H9 (cell line): ENCODE measurements around the gene NFKB1. TPM values are rescaled to one million over a fixed set of nuclear protein-coding genes. Genes with fewer than 3 reads are reported as not detected.

Experiments used
- DNase-seq: peaks from one replicate; pipeline ENCODE4 v3.0.0-alpha.2; 2017
- H2AFZ ChIP-seq: one replicate; pipeline ENCODE4 v1.6.1; 2013; ENCODE audit warnings: mild to moderate bottlenecking, low read length, control low read depth, moderate library complexity
- H2AK5ac ChIP-seq: 2 replicates; pipeline ENCODE4 v1.6.1; 2013; ENCODE audit warnings: low read length, control low read depth, mixed read lengths; ENCODE audit not compliant: insufficient read length
- H2BK120ac ChIP-seq: one replicate; pipeline ENCODE4 v1.6.1; 2013; ENCODE audit warnings: low read depth, mild to moderate bottlenecking, low read length, control low read depth, inconsistent platforms; ENCODE audit not compliant: poor library complexity, severe bottlenecking
- H2BK12ac ChIP-seq: 2 replicates; pipeline ENCODE4 v1.6.1; 2013; ENCODE audit warnings: low read length, control low read depth, mixed read lengths, low read depth; ENCODE audit not compliant: insufficient read length
- H2BK15ac ChIP-seq: 2 replicates; pipeline ENCODE4 v1.6.1; 2013; ENCODE audit warnings: low read depth, low read length, control low read depth
- H2BK20ac ChIP-seq: one replicate; pipeline ENCODE4 v1.6.1; 2013; ENCODE audit warnings: low read depth, mild to moderate bottlenecking, low read length, control low read depth, inconsistent platforms; ENCODE audit not compliant: poor library complexity, severe bottlenecking
- H2BK5ac ChIP-seq: 2 replicates; pipeline ENCODE4 v1.6.1; 2013; ENCODE audit warnings: low read length, control low read depth, mixed read lengths; ENCODE audit not compliant: insufficient read length
- H3K14ac ChIP-seq: 2 replicates; pipeline ENCODE4 v1.6.1; 2013; ENCODE audit warnings: low read length, control low read depth; ENCODE audit not compliant: insufficient read depth
- H3K18ac ChIP-seq: 2 replicates; pipeline ENCODE4 v1.6.1; 2013; ENCODE audit warnings: low read depth, mild to moderate bottlenecking, mixed read lengths, low read length, control low read depth; ENCODE audit not compliant: insufficient read length
- H3K23ac ChIP-seq: 2 replicates; pipeline ENCODE4 v1.6.1; 2013; ENCODE audit warnings: low read length, control low read depth, mixed read lengths, low read depth; ENCODE audit not compliant: insufficient read length
- H3K23me2 ChIP-seq: 2 replicates; pipeline ENCODE4 v1.6.1; 2013; ENCODE audit warnings: low read depth, mild to moderate bottlenecking, mixed read lengths, low read length, control low read depth; ENCODE audit not compliant: insufficient read length, poor library complexity, severe bottlenecking
- H3K27ac ChIP-seq: 2 replicates; pipeline ENCODE4 v1.5.1; 2013; ENCODE audit warnings: low read length, control low read depth, mixed read lengths, low read depth; ENCODE audit not compliant: insufficient read length
- H3K27me3 ChIP-seq: 2 replicates; pipeline ENCODE4 v1.6.1; 2013; ENCODE audit warnings: low read length, control low read depth, inconsistent platforms; ENCODE audit not compliant: insufficient read depth
- H3K4ac ChIP-seq: 2 replicates; pipeline ENCODE4 v1.6.1; 2013; ENCODE audit warnings: low read depth, mild to moderate bottlenecking, control low read depth, inconsistent platforms, low read length, moderate library complexity
- H3K4me1 ChIP-seq: 2 replicates; pipeline ENCODE4 v1.6.1; 2013; ENCODE audit warnings: low read length, control low read depth, inconsistent platforms; ENCODE audit not compliant: insufficient read depth
- H3K4me2 ChIP-seq: 2 replicates; pipeline ENCODE4 v1.6.1; 2013; ENCODE audit warnings: low read length, control low read depth, mixed read lengths; ENCODE audit not compliant: insufficient read length, insufficient read depth
- H3K56ac ChIP-seq: 2 replicates; pipeline ENCODE4 v1.6.1; 2013; ENCODE audit warnings: low read depth, mild to moderate bottlenecking, mixed read lengths, low read length, control low read depth; ENCODE audit not compliant: insufficient read length
- H3K79me1 ChIP-seq: 2 replicates; pipeline ENCODE4 v1.6.1; 2013; ENCODE audit warnings: low read depth, mild to moderate bottlenecking, moderate library complexity, low read length, control low read depth, inconsistent platforms; ENCODE audit not compliant: insufficient read depth, poor library complexity, severe bottlenecking
- H3K79me2 ChIP-seq: 2 replicates; pipeline ENCODE4 v1.6.1; 2013; ENCODE audit warnings: low read length, control low read depth, inconsistent platforms; ENCODE audit not compliant: insufficient read depth
- H3K9ac ChIP-seq: 2 replicates; pipeline ENCODE4 v1.6.1; 2013; ENCODE audit warnings: low read length, control low read depth, mixed read lengths; ENCODE audit not compliant: insufficient read length; ENCODE audit errors: extremely low read depth
- H3K9me3 ChIP-seq: one replicate; pipeline ENCODE4 v1.6.1; 2013; ENCODE audit warnings: low read depth, low read length, inconsistent platforms; ENCODE audit not compliant: control insufficient read depth
- H3T11ph ChIP-seq: one replicate; pipeline ENCODE4 v1.6.1; 2013; ENCODE audit warnings: mild to moderate bottlenecking, low read length, control low read depth, inconsistent platforms
- H4K20me1 ChIP-seq: one replicate; pipeline ENCODE4 v1.6.1; 2013; ENCODE audit not compliant: control insufficient read depth, insufficient read length, insufficient read depth
- H4K5ac ChIP-seq: 2 replicates; pipeline ENCODE4 v1.6.1; 2013; ENCODE audit warnings: low read depth, mild to moderate bottlenecking, mixed read lengths, low read length, control low read depth; ENCODE audit not compliant: insufficient read length
- H4K8ac ChIP-seq: replicated peaks from 2 replicates; pipeline ENCODE4 v1.6.1; 2013; ENCODE audit warnings: low read length, control low read depth, mixed read lengths, low read depth; ENCODE audit not compliant: insufficient read length
- H4K91ac ChIP-seq: 2 replicates; pipeline ENCODE4 v1.6.1; 2013; ENCODE audit warnings: low read depth, mild to moderate bottlenecking, moderate library complexity, mixed read lengths, low read length, control low read depth; ENCODE audit not compliant: insufficient read length
- H3K27ac Mint-ChIP-seq, 3 experiments: 2 replicates in 2 of 3; 3 replicates in 1 of 3; pipeline ENCODE4 v1.8.0; 2020 to 2021; ENCODE audit warnings: mixed read lengths in 3 of 3, mild to moderate bottlenecking in 1 of 3, moderate library complexity in 1 of 3
- H3K27me3 Mint-ChIP-seq: 2 replicates; pipeline ENCODE4 v1.8.0; 2021; ENCODE audit warnings: low read depth, mild to moderate bottlenecking, moderate library complexity, mixed read lengths
- H3K36me3 Mint-ChIP-seq, 3 experiments: 2 replicates in 2 of 3; 3 replicates in 1 of 3; pipeline ENCODE4 v1.8.0; 2020 to 2021; ENCODE audit warnings: low read depth in 3 of 3, mixed read lengths in 3 of 3; ENCODE audit not compliant: insufficient read depth in 1 of 3
- H3K4me1 Mint-ChIP-seq, 2 experiments: 2 replicates each; pipeline ENCODE4 v1.8.0; 2020; ENCODE audit warnings: mixed read lengths in 2 of 2
- H3K4me3 Mint-ChIP-seq, 2 experiments: 2 replicates in 1 of 2; 3 replicates in 1 of 2; pipeline ENCODE4 v1.8.0; 2020 to 2021; ENCODE audit warnings: mild to moderate bottlenecking in 2 of 2, mixed read lengths in 2 of 2, moderate library complexity in 1 of 2
- H3K9me3 Mint-ChIP-seq, 2 experiments: 2 replicates in 1 of 2; 3 replicates in 1 of 2; pipeline ENCODE4 v1.8.0; 2020; ENCODE audit warnings: mild to moderate bottlenecking in 2 of 2, mixed read lengths in 2 of 2, moderate library complexity in 1 of 2
- WGBS: extraction: QIAGEN DNeasy Blood & Tissue Kit; methylation state at CpG from one replicate; pipeline ENCODE4 v1.1.7; 2013; ENCODE audit warnings: missing lambda C conversion rate, low lambda C conversion rate, mixed read lengths; ENCODE audit not compliant: insufficient read length; ENCODE audit errors: extremely low coverage; 5-methylcytosine and 5-hydroxymethylcytosine counted together
- total RNA-seq: library from RNA; stranded (reverse); gene quantifications from 2 replicates; pipeline ENCODE4 v1.2.1, GENCODE V29; 2021
- TF ChIP-seq, protein P1 (sequence below): fragments of 200-600 bp; sonication (generic); conservative IDR thresholded peaks from 3 replicates; pipeline ENCODE4 v1.8.0; 2021; ENCODE audit warnings: antibody characterized with exemption, mild to moderate bottlenecking

Gene NFKB1
- total RNA-seq, 1 experiment from 2014 or later = 5.7 TPM

DNA sequence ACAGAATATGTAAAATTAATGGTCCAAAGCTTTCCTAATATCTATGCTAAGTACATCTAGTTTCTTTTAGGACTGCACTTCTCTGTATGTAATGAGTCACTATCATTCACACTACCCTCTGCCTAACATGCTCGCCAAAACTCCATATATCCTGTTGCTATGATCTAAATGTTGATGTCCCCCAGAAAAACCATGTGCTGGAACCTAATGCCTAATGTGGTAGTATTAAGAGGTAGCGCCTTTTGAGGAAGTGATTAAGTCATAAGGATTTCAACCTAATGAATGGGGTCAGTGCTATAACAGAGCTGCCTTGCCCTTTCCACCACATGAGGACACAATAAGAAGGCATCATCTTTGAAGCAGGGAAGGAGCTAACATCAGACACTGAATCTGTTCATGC, 34.9 kb upstream of the NFKB1 start:
- no peak overlapping the region for H2AFZ ChIP-seq
- no peaks in the 10 kb centered on the region for H3K23me2 ChIP-seq
- no peaks in the 10 kb centered on the region for H3K27me3 ChIP-seq
- H4K20me1 ChIP-seq = no peaks in the 10 kb centered on the region
- no peaks in the 10 kb centered on the region for H3K4me1 ChIP-seq
- TF ChIP-seq, protein P1, sequence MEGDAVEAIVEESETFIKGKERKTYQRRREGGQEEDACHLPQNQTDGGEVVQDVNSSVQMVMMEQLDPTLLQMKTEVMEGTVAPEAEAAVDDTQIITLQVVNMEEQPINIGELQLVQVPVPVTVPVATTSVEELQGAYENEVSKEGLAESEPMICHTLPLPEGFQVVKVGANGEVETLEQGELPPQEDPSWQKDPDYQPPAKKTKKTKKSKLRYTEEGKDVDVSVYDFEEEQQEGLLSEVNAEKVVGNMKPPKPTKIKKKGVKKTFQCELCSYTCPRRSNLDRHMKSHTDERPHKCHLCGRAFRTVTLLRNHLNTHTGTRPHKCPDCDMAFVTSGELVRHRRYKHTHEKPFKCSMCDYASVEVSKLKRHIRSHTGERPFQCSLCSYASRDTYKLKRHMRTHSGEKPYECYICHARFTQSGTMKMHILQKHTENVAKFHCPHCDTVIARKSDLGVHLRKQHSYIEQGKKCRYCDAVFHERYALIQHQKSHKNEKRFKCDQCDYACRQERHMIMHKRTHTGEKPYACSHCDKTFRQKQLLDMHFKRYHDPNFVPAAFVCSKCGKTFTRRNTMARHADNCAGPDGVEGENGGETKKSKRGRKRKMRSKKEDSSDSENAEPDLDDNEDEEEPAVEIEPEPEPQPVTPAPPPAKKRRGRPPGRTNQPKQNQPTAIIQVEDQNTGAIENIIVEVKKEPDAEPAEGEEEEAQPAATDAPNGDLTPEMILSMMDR = no peak
- no peak overlapping the region for H2BK20ac ChIP-seq
- Mint-ChIP-seq H3K9me3 (0 out of 5 replicates have a peak, but pooled peaks cover 0 to 2% of the 10 kb centered on the region in 2 experiments), H3K4me1 (no peaks in the 10 kb centered on the region), H3K27ac (no peak overlapping the region), H3K27me3 (no peaks in the 10 kb centered on the region), H3K4me3 (no peak overlapping the region), H3K36me3 (no peaks in the 10 kb centered on the region)
- no peak overlapping the region for H3K23ac ChIP-seq
- no peak overlapping the region for H3K4me2 ChIP-seq
- no peak overlapping the region for H4K5ac ChIP-seq
- H3K14ac ChIP-seq = no peak overlapping the region
- H3K9me3 ChIP-seq = no peaks in the 10 kb centered on the region
- no peak overlapping the region for H2BK5ac ChIP-seq
- no peak overlapping the region for H3K4ac ChIP-seq
- no peak overlapping the region for H2BK12ac ChIP-seq
- H3K79me1 ChIP-seq = no peaks in the 10 kb centered on the region
- WGBS = no CpG with 5 or more reads among the region's 2 CpGs
- no peak overlapping the region for H2BK15ac ChIP-seq
- no peak overlapping the region for H3K56ac ChIP-seq
- H3K27ac ChIP-seq = no peak overlapping the region
- no peak overlapping the region for H3K18ac ChIP-seq
- no peak for DNase-seq
- no peak overlapping the region for H2AK5ac ChIP-seq
- H3T11ph ChIP-seq = no peak overlapping the region
- no peaks in the 10 kb centered on the region for H3K79me2 ChIP-seq
- no peak overlapping the region for H4K91ac ChIP-seq
- H4K8ac ChIP-seq = no peak overlapping the region
- H2BK120ac ChIP-seq = no peak overlapping the region
- no peak overlapping the region for H3K9ac ChIP-seq
